Thymus (tissue), 11 donors: ENCODE data around the gene WBP2NL. TPM values are rescaled to one million over a fixed set of nuclear protein-coding genes. Genes with fewer than 3 reads are reported as not detected.

Source experiments
- DNase-seq, 9 donors: peaks; one replicate each; pipeline ENCODE4 v3.0.0-alpha.2; 2013; ENCODE audit warnings: low spot score in 9 of 9, low read depth in 6 of 9, missing footprints in 1 of 9
- H3K27ac ChIP-seq, 2 donors: one replicate each; pipeline ENCODE4 v1.5.1; 2013; ENCODE audit warnings: control low read depth in 1 of 2, low read depth in 1 of 2, low read length in 1 of 2, mild to moderate bottlenecking in 1 of 2, moderate library complexity in 1 of 2
- H3K27me3 ChIP-seq, 2 donors: one replicate each; pipeline ENCODE4 v1.5.1; 2013; ENCODE audit warnings: low read length in 1 of 2; ENCODE audit not compliant: control insufficient read depth in 2 of 2, insufficient read depth in 1 of 2
- H3K36me3 ChIP-seq, 2 donors: one replicate each; pipeline ENCODE4 v1.5.1; 2013; ENCODE audit warnings: low read length in 1 of 2, mild to moderate bottlenecking in 1 of 2, moderate library complexity in 1 of 2; ENCODE audit not compliant: control insufficient read depth in 2 of 2, insufficient read depth in 2 of 2
- H3K4me1 ChIP-seq, 2 donors: one replicate each; pipeline ENCODE4 v1.5.1; 2013; ENCODE audit warnings: low read length in 2 of 2; ENCODE audit not compliant: control insufficient read depth in 2 of 2, insufficient read depth in 2 of 2
- H3K4me3 ChIP-seq, 2 donors: one replicate each; pipeline ENCODE4 v1.5.1; 2013; ENCODE audit warnings: low read length in 2 of 2, control low read depth in 1 of 2, mild to moderate bottlenecking in 1 of 2
- H3K9me3 ChIP-seq, 2 donors: one replicate each; pipeline ENCODE4 v1.5.1; 2013; ENCODE audit warnings: low read length in 1 of 2, mild to moderate bottlenecking in 1 of 2; ENCODE audit not compliant: control insufficient read depth in 2 of 2, insufficient read depth in 1 of 2
- whole genome bisulfite sequencing: extraction: QIAGEN DNeasy Blood & Tissue Kit; methylation state at CpG from one replicate; pipeline ENCODE4 v1.1.7; 2013; 5-methylcytosine and 5-hydroxymethylcytosine counted together
- polyA plus RNA-seq: library from polyadenylated mRNA; stranded (reverse); fragments of 200-250 nt; gene quantifications from one replicate; pipeline ENCODE4 v1.2.3, GENCODE V29; 2013
- total RNA-seq: library from RNA; stranded (reverse); fragments of 120-200 nt; gene quantifications from one replicate; pipeline ENCODE4 v1.2.4, GENCODE V29; 2013
- donor health status: healthy.

Gene WBP2NL
- total and polyA plus RNA-seq, 2 donors: 0.66 to 2.2 TPM

DNA sequence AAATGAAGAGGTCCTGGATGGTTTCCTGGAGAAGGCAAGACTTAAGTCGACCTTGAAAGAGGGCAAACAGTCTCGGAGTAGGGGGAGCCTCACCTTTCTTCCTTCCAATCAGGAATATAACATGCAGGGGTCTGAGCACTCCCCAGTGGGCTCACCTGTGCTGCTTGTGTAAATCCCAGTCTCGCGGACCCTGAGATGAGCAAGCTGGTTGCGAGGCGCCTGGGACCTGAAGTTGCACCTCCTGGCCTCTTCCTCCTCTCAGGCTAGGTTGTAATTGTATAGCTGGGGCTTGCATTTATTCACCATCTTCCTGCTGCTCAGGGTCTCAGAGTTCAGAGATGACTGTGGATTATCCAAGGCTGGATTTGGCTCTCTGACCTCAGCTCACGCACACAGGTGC, 7.5 kb upstream of the WBP2NL start:
- H3K4me1 ChIP-seq: no peaks in the 10 kb centered on the region
- H3K27ac ChIP-seq: no peak overlapping the region
- 97% methylated on average over 7 of the region's 7 CpGs for WGBS
- no peaks in the 10 kb centered on the region for H3K9me3 ChIP-seq
- no peak overlapping the region for H3K4me3 ChIP-seq
- H3K27me3 ChIP-seq: peaks cover 0 to 8% of the 10 kb centered on the region in 2 donors
- H3K36me3 ChIP-seq: no peaks in the 10 kb centered on the region
- DNase-seq: no peak

DNA sequence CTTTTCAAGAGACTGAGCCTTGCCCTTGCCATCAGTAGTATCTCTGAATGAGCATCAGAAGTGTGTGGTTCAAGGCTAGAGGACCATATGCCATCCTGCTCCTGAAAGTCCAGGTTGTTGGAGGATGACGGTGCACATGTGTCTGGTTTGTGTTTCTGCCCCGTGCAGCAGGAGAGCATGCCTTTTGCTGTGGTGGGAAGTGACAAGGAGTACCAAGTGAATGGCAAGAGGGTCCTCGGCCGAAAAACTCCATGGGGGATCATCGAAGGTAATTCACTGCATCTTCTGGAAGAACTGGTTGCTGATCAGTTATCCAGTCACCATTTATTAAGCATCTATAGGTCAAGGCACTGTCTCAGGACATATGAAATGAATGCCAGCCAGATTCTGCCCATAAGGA, 6.1 kb upstream of the WBP2NL start:
- H3K36me3 ChIP-seq: no peaks in the 10 kb centered on the region
- no peak for DNase-seq
- H3K27ac ChIP-seq: no peak overlapping the region
- 96% methylated on average over 5 of the region's 5 CpGs for WGBS
- no peak overlapping the region for H3K4me3 ChIP-seq
- peaks cover 0 to 16% of the 10 kb centered on the region in 2 donors for H3K27me3 ChIP-seq
- H3K4me1 ChIP-seq: no peaks in the 10 kb centered on the region
- no peaks in the 10 kb centered on the region for H3K9me3 ChIP-seq

DNA sequence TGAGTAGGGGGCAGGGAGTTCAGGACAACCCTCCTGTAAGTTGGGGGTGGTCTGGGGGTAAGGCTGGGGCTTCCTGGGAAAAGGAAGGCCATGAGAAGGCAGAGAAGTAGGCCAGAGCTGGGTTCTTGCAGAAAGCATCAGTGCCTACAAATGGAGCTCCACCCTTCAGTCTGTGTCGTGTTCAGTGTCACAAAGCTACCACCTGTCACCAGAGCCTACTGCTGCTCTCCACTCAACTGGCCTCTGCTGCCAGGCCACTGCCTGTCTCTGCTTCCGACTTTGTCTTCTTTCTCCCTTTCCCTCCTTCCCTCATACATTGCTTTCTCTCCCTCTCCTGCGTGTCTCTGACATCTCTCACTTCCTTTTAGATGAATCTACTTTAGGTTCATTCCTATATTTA, 3.4 kb upstream of the WBP2NL start:
- Histone ChIP-seq H3K4me1 (peaks cover 12 to 15% of the 10 kb centered on the region in 2 donors), H3K4me3 (no peak overlapping the region), H3K36me3 (no peaks in the 10 kb centered on the region), H3K27me3 (peaks cover 0 to 25% of the 10 kb centered on the region in 2 donors), H3K27ac (no peak overlapping the region), H3K9me3 (peaks cover 0 to 8% of the 10 kb centered on the region in 2 donors)
- no peak for DNase-seq
- WGBS: 91% methylated on average over 3 of the region's 3 CpGs

DNA sequence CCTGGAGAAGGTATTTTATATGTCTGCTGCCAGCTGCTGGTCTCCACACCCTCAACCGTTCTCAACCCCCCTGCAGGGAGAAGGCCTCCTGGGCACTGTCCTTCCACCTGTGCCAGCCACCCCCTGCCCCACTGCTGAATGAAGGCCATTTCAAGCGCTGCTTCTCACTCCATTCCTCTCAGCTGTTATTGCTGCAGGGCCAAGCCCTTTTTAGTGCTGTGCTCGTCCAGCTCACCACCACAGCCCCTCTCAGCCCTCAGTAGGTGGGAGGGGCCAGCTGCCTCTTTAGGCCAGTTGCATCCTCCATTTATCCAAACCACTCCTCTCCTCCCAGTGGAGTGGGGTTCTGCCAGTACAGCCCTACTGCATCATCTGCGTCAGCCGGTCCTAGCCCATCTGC, 1.8 kb upstream of the WBP2NL start:
- WGBS: 98% methylated on average over 5 of the region's 5 CpGs
- H3K27me3 ChIP-seq: peaks cover 0 to 23% of the 10 kb centered on the region in 2 donors
- no peaks in the 10 kb centered on the region for H3K36me3 ChIP-seq
- no peak overlapping the region for H3K27ac ChIP-seq
- peaks cover 0 to 8% of the 10 kb centered on the region in 2 donors for H3K9me3 ChIP-seq
- DNase-seq: no peak
- no peak overlapping the region for H3K4me3 ChIP-seq
- peaks cover 12 to 15% of the 10 kb centered on the region in 2 donors for H3K4me1 ChIP-seq

DNA sequence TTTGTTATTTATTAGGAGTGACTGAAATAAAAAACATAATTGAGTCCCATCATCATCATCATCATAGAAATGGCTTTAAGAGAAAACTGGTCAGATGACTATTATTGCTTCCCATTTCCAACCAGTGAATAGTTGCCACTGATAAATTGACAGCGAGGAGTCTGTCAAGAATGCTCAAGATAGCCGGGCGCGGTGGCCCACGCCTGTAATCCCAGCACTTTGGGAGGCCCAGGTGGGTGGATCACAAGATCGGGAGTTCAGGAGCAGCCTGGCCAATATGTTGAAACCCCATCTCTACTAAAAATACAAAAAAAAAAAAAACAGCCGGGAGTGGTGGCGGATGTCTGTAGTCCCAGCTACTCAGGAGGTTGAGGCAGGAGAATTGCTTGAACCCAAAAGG, 1.9 kb downstream of the WBP2NL start:
- no peak for DNase-seq
- Histone ChIP-seq H3K36me3 (no peaks in the 10 kb centered on the region), H3K9me3 (peaks cover 0 to 11% of the 10 kb centered on the region in 2 donors), H3K4me1 (peaks cover 12 to 15% of the 10 kb centered on the region in 2 donors), H3K27me3 (peaks cover 0 to 17% of the 10 kb centered on the region in 2 donors), H3K27ac (no peak overlapping the region), H3K4me3 (no peak overlapping the region)
- 98% methylated on average over 8 of the region's 8 CpGs for WGBS

DNA sequence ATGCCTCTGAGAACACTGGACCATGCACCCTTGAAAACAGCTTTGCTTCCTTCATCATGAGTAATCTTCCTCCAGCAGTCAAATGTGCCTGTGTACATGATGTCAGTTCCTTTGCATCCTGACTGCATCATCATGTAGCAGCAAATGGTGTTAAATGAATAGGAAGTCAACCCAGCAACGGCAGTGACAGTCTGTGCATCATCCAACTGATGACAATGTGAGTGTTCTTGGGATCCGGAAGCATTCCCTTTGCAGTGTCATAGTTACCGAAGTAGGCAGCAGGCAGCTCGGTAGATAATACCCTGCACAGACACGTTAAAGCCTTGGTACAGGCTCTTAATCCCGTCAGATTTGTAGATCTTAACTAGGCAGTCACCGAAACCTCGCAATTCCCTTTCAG, 2.5 kb downstream of the WBP2NL start:
- H3K36me3 ChIP-seq: no peaks in the 10 kb centered on the region
- WGBS: 95% methylated on average over 8 of the region's 8 CpGs
- no peak overlapping the region for H3K4me3 ChIP-seq
- H3K27ac ChIP-seq: no peak overlapping the region
- peaks cover 12 to 15% of the 10 kb centered on the region in 2 donors for H3K4me1 ChIP-seq
- H3K9me3 ChIP-seq: peaks cover 0 to 11% of the 10 kb centered on the region in 2 donors
- H3K27me3 ChIP-seq: peaks cover 0 to 17% of the 10 kb centered on the region in 2 donors
- DNase-seq: no peak

DNA sequence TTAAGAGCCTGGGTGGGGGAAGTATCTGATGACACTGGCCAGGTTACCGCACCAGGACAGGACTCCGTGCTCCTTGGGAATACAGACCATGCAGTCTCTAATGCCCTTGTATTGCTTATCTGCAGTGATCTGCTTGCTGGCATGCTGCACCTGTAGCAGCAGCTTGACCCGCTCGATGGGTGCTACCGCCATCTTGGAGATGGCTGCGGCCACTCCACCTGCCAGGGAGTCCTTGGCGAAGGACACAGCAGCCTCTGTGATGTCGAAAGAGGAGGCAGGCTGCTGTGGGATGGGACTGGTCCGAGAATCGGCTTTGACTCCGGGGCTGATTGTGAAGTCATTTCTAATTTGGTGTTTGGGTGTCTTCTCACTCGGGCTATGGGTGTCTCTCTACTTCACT, 3.1 kb downstream of the WBP2NL start:
- WGBS: 96% methylated on average over 12 of the region's 12 CpGs
- no peak overlapping the region for H3K27ac ChIP-seq
- no peak overlapping the region for H3K4me3 ChIP-seq
- H3K4me1 ChIP-seq: peaks cover 12 to 15% of the 10 kb centered on the region in 2 donors
- DNase-seq: no peak
- no peaks in the 10 kb centered on the region for H3K36me3 ChIP-seq
- peaks cover 0 to 11% of the 10 kb centered on the region in 2 donors for H3K9me3 ChIP-seq
- H3K27me3 ChIP-seq: peaks cover 0 to 13% of the 10 kb centered on the region in 2 donors

DNA sequence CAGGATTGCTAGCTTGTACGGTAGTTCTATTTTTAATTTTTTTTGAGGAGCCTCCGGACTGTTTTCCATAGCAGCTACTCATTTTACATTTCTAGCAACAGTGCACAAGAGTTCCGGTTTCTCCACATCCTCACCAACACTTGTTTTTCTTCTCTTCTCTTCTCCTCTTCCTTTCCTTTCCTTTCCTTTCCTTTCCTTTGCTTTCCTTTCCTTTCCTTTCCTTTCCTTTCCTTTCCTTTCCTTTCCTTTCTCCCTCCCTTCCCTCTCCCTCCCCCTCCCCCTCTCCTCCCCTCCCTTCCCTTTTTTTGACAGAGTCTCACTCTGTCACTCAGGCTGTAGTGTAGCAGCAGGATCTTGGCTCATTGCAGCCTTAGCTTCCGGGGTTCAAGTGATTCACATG, 9.3 kb downstream of the WBP2NL start:
- Histone ChIP-seq H3K4me1 (no peaks in the 10 kb centered on the region), H3K4me3 (no peak overlapping the region), H3K36me3 (no peaks in the 10 kb centered on the region), H3K9me3 (peaks cover 0 to 9% of the 10 kb centered on the region in 2 donors), H3K27me3 (no peaks in the 10 kb centered on the region), H3K27ac (no peak overlapping the region)
- 93% methylated on average over 4 of the region's 4 CpGs for WGBS
- DNase-seq: no peak

DNA sequence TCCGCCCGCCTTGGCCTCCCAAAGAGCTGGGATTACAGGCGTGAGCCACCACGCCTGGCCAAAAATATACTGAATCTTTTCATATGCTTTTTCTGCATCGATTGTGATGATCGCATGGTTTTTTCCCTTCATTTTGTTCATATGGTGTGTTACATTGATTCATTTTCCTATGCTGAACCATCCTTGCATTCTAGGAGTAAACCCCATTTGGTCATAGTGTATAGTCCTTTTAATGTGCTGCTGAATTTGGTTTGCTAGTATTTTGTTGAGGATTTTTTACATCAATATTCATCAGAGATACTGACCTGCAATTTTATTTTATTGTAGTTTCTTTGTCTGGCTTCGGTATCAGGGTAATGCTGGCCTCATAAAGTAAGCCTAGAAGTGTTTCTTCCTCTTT, 12.2 kb downstream of the WBP2NL start:
- WGBS: 98% methylated on average over 7 of the region's 7 CpGs
- no peak for DNase-seq
- H3K9me3 ChIP-seq: peaks cover 0 to 6% of the 10 kb centered on the region in 2 donors

DNA sequence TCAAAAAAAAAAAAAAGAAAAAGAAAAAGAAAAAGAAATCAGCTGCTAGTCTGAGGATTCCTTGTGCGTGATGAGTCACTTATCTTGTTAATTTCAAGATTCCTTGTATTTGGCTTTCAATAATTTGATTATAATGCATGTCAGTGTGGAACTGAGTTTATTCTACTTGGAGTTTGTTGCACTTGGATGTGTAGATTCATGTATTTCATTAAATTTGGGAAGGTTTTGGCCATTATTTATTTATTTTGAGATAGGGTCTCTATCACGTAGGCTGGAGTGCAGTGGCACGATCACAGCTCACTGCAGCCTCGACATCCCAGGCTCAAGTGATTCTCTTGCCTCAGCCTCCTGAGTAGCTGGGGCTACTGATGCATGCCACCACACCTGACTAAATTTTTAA, 14.8 kb downstream of the WBP2NL start:
- H3K4me1 ChIP-seq: no peaks in the 10 kb centered on the region
- 97% methylated on average over 4 of the region's 4 CpGs for WGBS
- H3K36me3 ChIP-seq: no peaks in the 10 kb centered on the region
- DNase-seq: no peak
- peaks cover 0 to 6% of the 10 kb centered on the region in 2 donors for H3K9me3 ChIP-seq
- H3K4me3 ChIP-seq: no peak overlapping the region
- peaks cover 0 to 2% of the 10 kb centered on the region in 2 donors for H3K27me3 ChIP-seq
- H3K27ac ChIP-seq: no peak overlapping the region

More for the DNA sequence above, 12.2 kb downstream of the WBP2NL start:
- Histone ChIP-seq H3K27ac (no peak overlapping the region), H3K4me3 (no peak overlapping the region), H3K36me3 (no peaks in the 10 kb centered on the region), H3K27me3 (no peaks in the 10 kb centered on the region), H3K4me1 (no peaks in the 10 kb centered on the region)
